Spleen (tissue), 13 donors: ENCODE results near the gene PARK7. TPM values are rescaled to one million over a fixed set of nuclear protein-coding genes. Genes with fewer than 3 reads are reported as not detected.

ENCODE experiments used
- DNase-seq: peaks from one replicate; pipeline ENCODE4 v3.0.0-alpha.2; 2020
- H3K27ac ChIP-seq, 8 donors: fragments of 200-600 bp; sonication (generic) in 7 of 8; 1 replicate in 4 of 8; 2 replicates in 4 of 8; pipeline versions ENCODE4 v1.5.0 to v1.8.0; 2016 to 2021; ENCODE audit warnings: inconsistent platforms in 4 of 8, mild to moderate bottlenecking in 4 of 8, moderate library complexity in 1 of 8
- H3K27me3 ChIP-seq, 7 donors: fragments of 200-600 bp; sonication (generic) in 6 of 7; replicated peaks in 1 of 7; 1 replicate in 4 of 7; 2 replicates in 3 of 7; pipeline versions ENCODE4 v1.5.0 to v1.8.0; 2016 to 2021; ENCODE audit warnings: inconsistent platforms in 3 of 7, mild to moderate bottlenecking in 1 of 7
- H3K36me3 ChIP-seq, 6 donors: fragments of 200-600 bp; sonication (generic) in 5 of 6; 1 replicate in 4 of 6; 2 replicates in 2 of 6; pipeline versions ENCODE4 v1.5.0 to v1.8.0; 2016 to 2021; ENCODE audit warnings: inconsistent platforms in 2 of 6
- H3K4me1 ChIP-seq, 6 donors: fragments of 200-600 bp; sonication (generic) in 5 of 6; 1 replicate in 3 of 6; 2 replicates in 3 of 6; pipeline versions ENCODE4 v1.5.0 to v1.8.0; 2016 to 2021; ENCODE audit warnings: inconsistent platforms in 3 of 6
- H3K4me3 ChIP-seq, 8 donors: fragments of 200-600 bp; sonication (generic) in 7 of 8; 1 replicate in 4 of 8; 2 replicates in 4 of 8; pipeline versions ENCODE4 v1.5.0 to v1.8.0; 2016 to 2021; ENCODE audit warnings: inconsistent platforms in 4 of 8, mild to moderate bottlenecking in 4 of 8, moderate library complexity in 2 of 8
- H3K9me3 ChIP-seq, 8 donors: fragments of 200-600 bp; sonication (generic) in 7 of 8; 1 replicate in 4 of 8; 2 replicates in 4 of 8; pipeline versions ENCODE4 v1.5.0 to v1.8.0; 2016 to 2021; ENCODE audit warnings: inconsistent platforms in 4 of 8
- CTCF ChIP-seq, 11 experiments: fragments of 200-600 bp in 7 of 11; fragments of 450-650 bp in 4 of 11; sonication (generic) in 4 of 11; IDR thresholded peaks in 8 of 11; conservative IDR thresholded peaks in 3 of 11; 1 replicate in 7 of 11; 2 replicates in 4 of 11; pipeline versions ENCODE4 v1.4.0 to v1.8.0; 2016 to 2021; ENCODE audit warnings: antibody characterized with exemption in 11 of 11, inconsistent platforms in 4 of 11, mild to moderate bottlenecking in 1 of 11
- POLR2A ChIP-seq, 3 donors: fragments of 450-650 bp; IDR thresholded peaks; one replicate each; pipeline ENCODE4 v1.5.1; 2017; ENCODE audit warnings: antibody characterized with exemption in 3 of 3, mild to moderate bottlenecking in 1 of 3
- POLR2AphosphoS5 ChIP-seq, 3 donors: sonication (generic); formaldehyde crosslinking; IDR thresholded peaks; one replicate each; pipeline ENCODE4 v1.5.1; 2017; ENCODE audit warnings: antibody characterized with exemption in 3 of 3
- WGBS, 5 donors: extraction: QIAGEN DNeasy Blood & Tissue Kit in 3 of 5; methylation state at CpG; one replicate each; pipeline versions ENCODE4 v1.1.5 to v1.1.7; 2013 to 2018; 5-methylcytosine and 5-hydroxymethylcytosine counted together
- intact Hi-C: fragments of 100-400 bp; cut with DNase I; formaldehyde crosslinking; loops from one replicate; pipeline ENCODE4 v1.15.0; 2023; ENCODE audit warnings: low total_unique reads
- long read RNA-seq, 2 donors: transcript quantifications; one replicate each; lab custom pipeline, GENCODE V29; 2026
- polyA plus RNA-seq, 3 donors: library from polyadenylated mRNA; stranded (reverse); fragments of 200-250 nt; gene quantifications; one replicate each; pipeline ENCODE4 v1.2.1, GENCODE V29; 2013
- total RNA-seq, 7 donors: library from RNA; depleted of rRNA in 3 of 7; stranded (reverse); fragments of >200 nt in 3 of 7; fragmentation: NEBNext Ultra II Directional in 4 of 7; extraction: Animal tissue kit (Norgen Biotek cat#: 25700) in 4 of 7; gene quantifications; one replicate each; pipeline versions ENCODE4 v1.1.0 to v1.2.1, GENCODE V29; 2016 to 2021
- donor health status: healthy with polysubstance abuse.
- donor health status: DM: no; HTN: no; CAD: no; lungs with moderate emphysema.
- donor health status: DM: no; HTN: no; CAD: no.
- donor health status: Bipolar disorder and iron deficiency.
- donor health status: healthy.
- donor health status: DM: no; HTN: no; CAD: no.
- donor health status: DM: yes; HTN: yes; CAD: no.

Gene PARK7
- total RNA-seq (100 to 1,000 TPM in 6 of 7 donors, 10 to 100 TPM in 1; 93.5 to 183 (median 160) TPM), polyA plus RNA-seq (100 to 1,000 TPM; 274 to 370 (median 289) TPM)
- long read RNA-seq, donor 1, transcript PARK7-201 (7 exons, 949 nt): minor isoform, 62 of 226 reads
- long read RNA-seq, donor 1, transcript PARK7-209 (7 exons, 1,088 nt): major isoform, 74 of 226 reads
- long read RNA-seq, donor 1, partial matches to known transcripts: 88 of 226 reads
- long read RNA-seq, donor 1, other reads (novel, unspliced or antisense): 0 of 226 reads
- long read RNA-seq, donor 2, transcript PARK7-201 (7 exons, 949 nt): minor isoform, 35 of 133 reads
- long read RNA-seq, donor 2, transcript PARK7-209 (7 exons, 1,088 nt): major isoform, 64 of 133 reads
- long read RNA-seq, donor 2, partial matches to known transcripts: 32 of 133 reads
- long read RNA-seq, donor 2, other reads (novel, unspliced or antisense): 0 of 133 reads

GRCh38 chr1:7961216-7962013 lies at the start of gene PARK7:
PARK7 (plus strand) TSS chr1:7961711; CDS start chr1:7962786, 1,075 bp downstream.
- peak; percentile 100 for DNase-seq
- 0 to 1% (median 0%) methylated on average over 23 to 81 of the region's 81 CpGs for WGBS, 5 donors
- intact Hi-C loops: no loop called here
- H3K27me3 ChIP-seq: no peaks in the 10 kb centered on the region
- H3K27ac ChIP-seq: peak within 1 kb of the TSS; percentile 88 to 98 (median 96)
- H3K9me3 ChIP-seq: no peaks in the 10 kb centered on the region
- H3K4me3 ChIP-seq: peak within 1 kb of the TSS; percentile 69 to 88 (median 85)
- TF ChIP-seq POLR2AphosphoS5 (IDR thresholded peaks at IDR 0.05) (peak; percentile 97 to 99 (median 98)), CTCF (IDR thresholded peaks at IDR 0.05 in 8 of 11, conservative IDR thresholded peaks at IDR 0.05 in 3 of 11) (peak in 9 of 11 experiments; percentile 38 to 81 (median 57)), POLR2A (IDR thresholded peaks at IDR 0.05) (peak; percentile 90 to 98 (median 96))
- H3K4me1 ChIP-seq: peaks cover 16 to 64% (median 54%) of the 10 kb centered on the region in 6 donors
- H3K36me3 ChIP-seq: peaks cover 4 to 37% (median 31%) of the 10 kb centered on the region in 6 donors

GRCh38 chr1:7912145-7912544 lies 49.4 kb upstream of the PARK7 start:
- H3K27ac ChIP-seq: no peak overlapping the region
- WGBS, 5 donors: 87 to 97% (median 91%) methylated on average over 3 of the region's 3 CpGs
- peak overlapping the region in 1 of 8 donors; percentile 35 for H3K4me3 ChIP-seq
- intact Hi-C loops: no loop called here
- H3K36me3 ChIP-seq: no peaks in the 10 kb centered on the region
- H3K4me1 ChIP-seq: peaks cover 0 to 12% (median 0%) of the 10 kb centered on the region in 6 donors
- peaks cover 0 to 7% (median 0%) of the 10 kb centered on the region in 7 donors for H3K27me3 ChIP-seq
- no peak for TF ChIP-seq CTCF (IDR thresholded peaks at IDR 0.05 in 8 of 11, conservative IDR thresholded peaks at IDR 0.05 in 3 of 11)
- no peak for TF ChIP-seq POLR2AphosphoS5 (IDR thresholded peaks at IDR 0.05)
- no peak for TF ChIP-seq POLR2A (IDR thresholded peaks at IDR 0.05)
- H3K9me3 ChIP-seq: no peaks in the 10 kb centered on the region
- no peak for DNase-seq

GRCh38 chr1:7912743-7913557 lies 48.6 kb upstream of the PARK7 start:
- peak overlapping the region in 2 of 8 donors; percentile 22 to 35 for H3K4me3 ChIP-seq
- peak overlapping the region in 1 of 8 donors; percentile 52 for H3K27ac ChIP-seq
- intact Hi-C loops: no loop called here
- peaks cover 0 to 12% (median 0%) of the 10 kb centered on the region in 6 donors for H3K4me1 ChIP-seq
- no peaks in the 10 kb centered on the region for H3K9me3 ChIP-seq
- 40 to 70% (median 49%) methylated on average over 17 to 18 of the region's 18 CpGs for WGBS, 5 donors
- H3K36me3 ChIP-seq: no peaks in the 10 kb centered on the region
- peak in 1 of 3 donors; percentile 20 for TF ChIP-seq POLR2AphosphoS5 (IDR thresholded peaks at IDR 0.05)
- no peak for TF ChIP-seq POLR2A (IDR thresholded peaks at IDR 0.05)
- TF ChIP-seq CTCF (IDR thresholded peaks at IDR 0.05 in 8 of 11, conservative IDR thresholded peaks at IDR 0.05 in 3 of 11): no peak
- H3K27me3 ChIP-seq: peaks cover 0 to 7% (median 0%) of the 10 kb centered on the region in 7 donors
- no peak for DNase-seq
